Kidney epithelial cell (primary cell): ENCODE measurements around the gene RNF168. TPM values are rescaled to one million over a fixed set of nuclear protein-coding genes. Genes with fewer than 3 reads are reported as not detected.

Source experiments
- DNase-seq: peaks from one replicate; pipeline ENCODE4 v3.0.0-alpha.2; 2010; ENCODE audit warnings: low read depth
- H3K27me3 ChIP-seq: 2 replicates; pipeline ENCODE4 v1.6.0; 2011; ENCODE audit warnings: low read length; ENCODE audit not compliant: control insufficient read depth, insufficient read depth
- H3K36me3 ChIP-seq: 2 replicates; pipeline ENCODE4 v1.5.1; 2011; ENCODE audit warnings: low read length; ENCODE audit not compliant: control insufficient read depth, insufficient read depth
- H3K4me3 ChIP-seq: 2 replicates; pipeline ENCODE4 v1.5.1; 2011; ENCODE audit warnings: low read depth, mild to moderate bottlenecking, control low read depth, low read length
- total RNA-seq: library from RNA; depleted of rRNA; stranded (reverse); fragments of >200 nt; gene quantifications from 2 replicates; pipeline ENCODE4 v1.2.3, GENCODE V29; 2015
- TF ChIP-seq, protein P1 (sequence below): IDR thresholded peaks from 2 replicates; pipeline ENCODE4 v1.5.1; 2011; ENCODE audit warnings: mild to moderate bottlenecking, moderate library complexity, low read length, control low read depth, inconsistent platforms; ENCODE audit not compliant: insufficient read depth, poor library complexity, severe bottlenecking

RNF168 gene
- total RNA-seq, 1 donor from 2014 or later = 11.7 TPM

DNA sequence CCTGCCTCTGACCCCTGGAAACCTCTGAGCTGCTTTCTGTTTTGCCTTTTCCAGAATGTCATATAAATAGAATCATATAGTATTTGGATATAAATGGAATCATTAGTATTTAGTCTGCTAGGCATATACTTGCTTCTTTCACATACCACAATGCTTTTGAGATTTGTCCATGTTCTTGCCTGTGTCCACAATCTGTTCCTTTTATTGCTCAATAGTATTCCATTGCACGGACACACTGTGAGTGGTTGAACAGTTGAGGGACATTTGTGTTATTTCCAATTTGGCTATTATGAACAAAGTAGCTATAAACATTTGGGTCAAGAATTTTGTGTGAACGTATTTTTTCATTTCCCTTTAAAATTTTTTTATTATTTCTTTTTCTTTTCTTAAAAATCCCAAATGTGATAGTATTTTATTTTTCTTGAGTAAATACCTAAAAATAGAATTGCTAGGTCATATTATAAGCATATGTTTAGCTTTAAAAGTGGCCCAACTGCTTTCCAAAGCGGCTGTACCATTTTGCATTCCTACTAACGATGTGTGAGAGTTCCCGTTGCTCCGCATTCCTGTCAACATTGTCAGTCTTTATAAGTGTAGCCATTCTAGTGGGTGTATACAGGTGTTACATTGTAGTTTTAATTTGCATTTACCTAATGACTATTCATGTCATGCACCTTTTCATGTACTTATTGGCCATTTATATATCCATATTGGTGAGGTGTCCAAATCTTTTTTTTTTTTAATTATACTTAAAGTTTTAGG is 38.3 kb upstream of the RNF168 start:
- DNase-seq = no peak
- Histone ChIP-seq H3K36me3 (no peaks in the 10 kb centered on the region), H3K27me3 (no peaks in the 10 kb centered on the region), H3K4me3 (no peak overlapping the region)
- TF ChIP-seq, protein P1, sequence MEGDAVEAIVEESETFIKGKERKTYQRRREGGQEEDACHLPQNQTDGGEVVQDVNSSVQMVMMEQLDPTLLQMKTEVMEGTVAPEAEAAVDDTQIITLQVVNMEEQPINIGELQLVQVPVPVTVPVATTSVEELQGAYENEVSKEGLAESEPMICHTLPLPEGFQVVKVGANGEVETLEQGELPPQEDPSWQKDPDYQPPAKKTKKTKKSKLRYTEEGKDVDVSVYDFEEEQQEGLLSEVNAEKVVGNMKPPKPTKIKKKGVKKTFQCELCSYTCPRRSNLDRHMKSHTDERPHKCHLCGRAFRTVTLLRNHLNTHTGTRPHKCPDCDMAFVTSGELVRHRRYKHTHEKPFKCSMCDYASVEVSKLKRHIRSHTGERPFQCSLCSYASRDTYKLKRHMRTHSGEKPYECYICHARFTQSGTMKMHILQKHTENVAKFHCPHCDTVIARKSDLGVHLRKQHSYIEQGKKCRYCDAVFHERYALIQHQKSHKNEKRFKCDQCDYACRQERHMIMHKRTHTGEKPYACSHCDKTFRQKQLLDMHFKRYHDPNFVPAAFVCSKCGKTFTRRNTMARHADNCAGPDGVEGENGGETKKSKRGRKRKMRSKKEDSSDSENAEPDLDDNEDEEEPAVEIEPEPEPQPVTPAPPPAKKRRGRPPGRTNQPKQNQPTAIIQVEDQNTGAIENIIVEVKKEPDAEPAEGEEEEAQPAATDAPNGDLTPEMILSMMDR = no peak

DNA sequence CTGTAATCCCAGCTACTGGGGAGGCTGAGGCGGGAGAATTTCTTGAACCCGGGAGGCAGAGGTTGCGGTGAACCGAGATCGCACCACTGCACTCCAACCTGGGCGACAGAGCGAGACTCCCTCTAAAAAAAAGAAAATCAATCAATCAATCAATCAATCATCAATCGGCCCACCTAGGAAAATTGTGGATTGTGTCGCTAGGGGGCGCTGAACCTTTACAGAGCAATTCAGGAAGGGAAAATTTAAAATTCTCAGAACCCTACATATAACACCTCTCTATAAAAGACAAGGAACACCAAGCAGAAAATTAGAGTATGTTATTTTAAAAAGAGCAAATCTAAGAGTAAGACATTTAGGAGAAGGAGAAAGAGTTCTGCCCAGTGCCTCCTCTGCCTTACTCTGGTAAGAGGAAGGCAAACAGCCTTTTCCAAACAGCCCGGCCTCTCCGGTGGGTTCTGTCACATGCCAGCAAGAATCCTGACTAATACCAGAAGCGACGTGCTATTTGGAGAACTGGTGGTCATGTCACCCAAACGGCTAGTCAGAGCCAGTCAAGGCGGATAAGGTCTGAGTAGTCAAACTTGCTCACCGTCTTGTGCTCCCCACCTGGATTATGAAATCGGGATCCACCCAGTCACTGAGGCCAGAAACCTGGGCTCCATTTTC is 33.9 kb upstream of the RNF168 start:
- Histone ChIP-seq H3K36me3 (no peaks in the 10 kb centered on the region), H3K27me3 (no peaks in the 10 kb centered on the region), H3K4me3 (no peak overlapping the region)
- TF ChIP-seq, protein P1 = peak; percentile 61
- no peak for DNase-seq

DNA sequence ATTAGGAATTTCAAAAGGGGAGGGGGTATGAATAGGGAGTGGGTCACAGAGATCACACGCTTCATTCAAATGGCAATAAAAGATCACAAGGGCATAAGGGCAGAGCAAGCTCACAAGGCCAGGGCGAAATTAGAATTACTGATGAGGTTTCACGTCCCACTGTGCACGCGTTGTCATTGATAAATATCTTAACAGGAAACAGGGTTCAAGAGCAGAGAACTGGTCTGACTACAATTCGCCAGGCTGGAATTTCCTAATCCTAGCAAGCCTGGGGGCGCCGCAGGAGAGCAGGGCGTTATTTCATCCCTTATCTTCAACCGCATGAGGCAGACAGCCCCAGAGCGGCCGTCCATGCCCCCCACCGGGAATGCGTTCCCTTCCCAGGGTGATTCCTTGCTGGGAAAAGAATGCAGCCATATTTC is 29.7 kb upstream of the RNF168 start:
- H3K36me3 ChIP-seq = no peaks in the 10 kb centered on the region
- H3K4me3 ChIP-seq = no peak overlapping the region
- TF ChIP-seq, protein P1 = no peak
- no peak for DNase-seq
- no peaks in the 10 kb centered on the region for H3K27me3 ChIP-seq

DNA sequence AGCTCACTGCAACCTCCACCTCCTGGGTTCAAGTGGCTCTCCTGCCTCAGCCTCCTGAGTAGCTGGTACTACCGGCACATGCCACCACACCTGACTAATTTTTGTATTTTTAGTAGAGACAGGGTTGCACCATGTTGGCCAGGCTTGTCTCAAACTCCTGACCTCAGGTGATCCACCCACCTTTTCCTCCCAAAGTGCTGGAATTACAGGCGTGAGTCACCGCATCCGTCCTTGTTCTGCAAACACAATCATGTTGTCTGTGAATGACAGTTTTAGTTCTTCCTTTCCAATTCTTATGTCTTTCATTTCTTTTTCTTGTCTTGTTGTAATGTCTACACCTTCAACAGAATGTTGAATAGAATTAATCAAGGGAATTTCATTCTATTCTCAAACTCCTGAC is 27.9 kb upstream of the RNF168 start:
- no peak for DNase-seq

DNA sequence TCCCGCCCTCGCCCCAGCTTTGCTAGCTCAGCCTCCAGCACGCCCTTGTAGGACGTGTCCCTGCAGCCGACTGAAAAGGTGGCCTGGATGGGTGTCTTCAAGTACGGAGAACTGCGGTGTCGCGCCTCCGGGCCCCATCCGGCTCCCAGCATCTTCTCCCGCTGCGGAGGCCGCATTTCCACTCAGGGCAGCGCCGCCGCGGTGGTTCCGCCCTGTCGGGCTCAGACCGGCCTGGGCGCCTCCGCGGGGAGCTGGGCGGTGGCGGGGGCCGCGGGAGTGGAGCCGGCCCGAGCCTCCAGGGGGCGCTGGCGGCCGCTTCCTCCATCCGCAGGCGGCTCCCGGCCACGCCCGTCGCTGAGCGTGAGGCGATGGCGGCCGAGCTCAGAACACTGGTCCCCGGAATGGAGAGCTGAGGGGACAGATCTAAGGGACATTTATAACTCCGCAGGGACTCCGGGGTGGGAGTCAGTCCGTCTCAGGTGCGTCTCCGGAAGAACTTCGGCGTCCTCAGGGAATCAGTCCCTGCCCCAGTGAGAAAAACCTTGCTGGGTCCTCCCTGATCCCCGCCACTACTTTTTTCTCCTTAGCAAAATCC is 25.2 kb upstream of the RNF168 start:
- DNase-seq = no peak
- no peaks in the 10 kb centered on the region for H3K36me3 ChIP-seq
- TF ChIP-seq, protein P1 = peak; percentile 44
- peak overlapping the region; percentile 34 for H3K4me3 ChIP-seq
- no peaks in the 10 kb centered on the region for H3K27me3 ChIP-seq

More for the DNA sequence above, 27.9 kb upstream of the RNF168 start:
- TF ChIP-seq, protein P1 = no peak
- H3K27me3 ChIP-seq = no peaks in the 10 kb centered on the region
- no peaks in the 10 kb centered on the region for H3K36me3 ChIP-seq
- no peak overlapping the region for H3K4me3 ChIP-seq
